ENCODE results near the gene NT5DC1.

GRCh38 chr6:116064666-116065065 is 36.0 kb upstream of the NT5DC1 start:
- TF ChIP-seq CTCF (IDR thresholded peaks at IDR 0.05) (no peak), POLR2A (IDR thresholded peaks at IDR 0.05; ENCODE audit: low read length) (no peak), HOXB13 (CRISPR knock-in tag; IDR thresholded peaks at IDR 0.05; ENCODE audit: low read depth) (no peak), EP300 (IDR thresholded peaks at IDR 0.05) (no peak), JUNB (IDR thresholded peaks at IDR 0.05) (no peak), ESRRA (IDR thresholded peaks at IDR 0.05; ENCODE audit: borderline replicate concordance, low read length) (no peak), FOXS1 (CRISPR knock-in tag; IDR thresholded peaks at IDR 0.05) (no peak), HOXB5 (CRISPR knock-in tag; IDR thresholded peaks at IDR 0.05) (no peak), FOSL2 (IDR thresholded peaks at IDR 0.05) (no peak), FOSL2 (CRISPR knock-in tag; IDR thresholded peaks at IDR 0.05) (no peak), CEBPB (IDR thresholded peaks at IDR 0.05) (no peak)
- TF ChIP-seq, protein P1, sequence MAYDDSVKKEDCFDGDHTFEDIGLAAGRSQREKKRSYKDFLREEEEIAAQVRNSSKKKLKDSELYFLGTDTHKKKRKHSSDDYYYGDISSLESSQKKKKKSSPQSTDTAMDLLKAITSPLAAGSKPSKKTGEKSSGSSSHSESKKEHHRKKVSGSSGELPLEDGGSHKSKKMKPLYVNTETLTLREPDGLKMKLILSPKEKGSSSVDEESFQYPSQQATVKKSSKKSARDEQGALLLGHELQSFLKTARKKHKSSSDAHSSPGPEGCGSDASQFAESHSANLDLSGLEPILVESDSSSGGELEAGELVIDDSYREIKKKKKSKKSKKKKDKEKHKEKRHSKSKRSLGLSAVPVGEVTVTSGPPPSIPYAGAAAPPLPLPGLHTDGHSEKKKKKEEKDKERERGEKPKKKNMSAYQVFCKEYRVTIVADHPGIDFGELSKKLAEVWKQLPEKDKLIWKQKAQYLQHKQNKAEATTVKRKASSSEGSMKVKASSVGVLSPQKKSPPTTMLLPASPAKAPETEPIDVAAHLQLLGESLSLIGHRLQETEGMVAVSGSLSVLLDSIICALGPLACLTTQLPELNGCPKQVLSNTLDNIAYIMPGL (CRISPR knock-in tag; IDR thresholded peaks at IDR 0.05; ENCODE audit: borderline replicate concordance) = no peak
- TF ChIP-seq, protein P2, sequence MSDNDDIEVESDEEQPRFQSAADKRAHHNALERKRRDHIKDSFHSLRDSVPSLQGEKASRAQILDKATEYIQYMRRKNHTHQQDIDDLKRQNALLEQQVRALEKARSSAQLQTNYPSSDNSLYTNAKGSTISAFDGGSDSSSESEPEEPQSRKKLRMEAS (IDR thresholded peaks at IDR 0.05) = no peak
- TF ChIP-seq, protein P3, sequence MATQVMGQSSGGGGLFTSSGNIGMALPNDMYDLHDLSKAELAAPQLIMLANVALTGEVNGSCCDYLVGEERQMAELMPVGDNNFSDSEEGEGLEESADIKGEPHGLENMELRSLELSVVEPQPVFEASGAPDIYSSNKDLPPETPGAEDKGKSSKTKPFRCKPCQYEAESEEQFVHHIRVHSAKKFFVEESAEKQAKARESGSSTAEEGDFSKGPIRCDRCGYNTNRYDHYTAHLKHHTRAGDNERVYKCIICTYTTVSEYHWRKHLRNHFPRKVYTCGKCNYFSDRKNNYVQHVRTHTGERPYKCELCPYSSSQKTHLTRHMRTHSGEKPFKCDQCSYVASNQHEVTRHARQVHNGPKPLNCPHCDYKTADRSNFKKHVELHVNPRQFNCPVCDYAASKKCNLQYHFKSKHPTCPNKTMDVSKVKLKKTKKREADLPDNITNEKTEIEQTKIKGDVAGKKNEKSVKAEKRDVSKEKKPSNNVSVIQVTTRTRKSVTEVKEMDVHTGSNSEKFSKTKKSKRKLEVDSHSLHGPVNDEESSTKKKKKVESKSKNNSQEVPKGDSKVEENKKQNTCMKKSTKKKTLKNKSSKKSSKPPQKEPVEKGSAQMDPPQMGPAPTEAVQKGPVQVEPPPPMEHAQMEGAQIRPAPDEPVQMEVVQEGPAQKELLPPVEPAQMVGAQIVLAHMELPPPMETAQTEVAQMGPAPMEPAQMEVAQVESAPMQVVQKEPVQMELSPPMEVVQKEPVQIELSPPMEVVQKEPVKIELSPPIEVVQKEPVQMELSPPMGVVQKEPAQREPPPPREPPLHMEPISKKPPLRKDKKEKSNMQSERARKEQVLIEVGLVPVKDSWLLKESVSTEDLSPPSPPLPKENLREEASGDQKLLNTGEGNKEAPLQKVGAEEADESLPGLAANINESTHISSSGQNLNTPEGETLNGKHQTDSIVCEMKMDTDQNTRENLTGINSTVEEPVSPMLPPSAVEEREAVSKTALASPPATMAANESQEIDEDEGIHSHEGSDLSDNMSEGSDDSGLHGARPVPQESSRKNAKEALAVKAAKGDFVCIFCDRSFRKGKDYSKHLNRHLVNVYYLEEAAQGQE (IDR thresholded peaks at IDR 0.05) = no peak

Measured in A549 (cell line).